Measurements from ENCODE around the gene HDGFL2.

HDGFL2 gene

GRCh38 chr19:4483385-4483784 lies 11.3 kb downstream of the HDGFL2 start:
- DNase-seq (ENCODE audit: extremely low spot score) = no peak
- ChIA-PET POLR2A (no interaction called here), CTCF (no interaction called here)
- TF ChIP-seq PKNOX1 (IDR thresholded peaks at IDR 0.05) (no peak), ELF4 (IDR thresholded peaks at IDR 0.05) (no peak), CTBP1 (IDR thresholded peaks at IDR 0.05; ENCODE audit: borderline replicate concordance) (no peak), NFRKB (IDR thresholded peaks at IDR 0.05) (no peak), TARDBP (IDR thresholded peaks at IDR 0.05) (no peak), HDGF (IDR thresholded peaks at IDR 0.05; ENCODE audit: borderline replicate concordance) (no peak), L3MBTL2 (conservative IDR thresholded peaks at IDR 0.05) (no peak), BHLHE40 (IDR thresholded peaks at IDR 0.05; ENCODE audit: borderline replicate concordance) (no peak), SP1 (IDR thresholded peaks at IDR 0.05) (no peak), ZNF384 (IDR thresholded peaks at IDR 0.05) (no peak), ARNT (IDR thresholded peaks at IDR 0.05) (no peak), FOXM1 (IDR thresholded peaks at IDR 0.05; ENCODE audit: borderline replicate concordance) (no peak), SUZ12 (IDR thresholded peaks at IDR 0.05) (no peak), FOXK2 (IDR thresholded peaks at IDR 0.05) (no peak), LEF1 (IDR thresholded peaks at IDR 0.05; ENCODE audit: borderline replicate concordance) (no peak), FOXA1 (IDR thresholded peaks at IDR 0.05) (no peak)

GRCh38 chr19:4487572-4487971 lies 15.5 kb downstream of the HDGFL2 start:
- no peak for DNase-seq (ENCODE audit: extremely low spot score)
- CTCF ChIA-PET = no interaction called here
- no peak for TF ChIP-seq FOXA1 (IDR thresholded peaks at IDR 0.05)
- no peak for TF ChIP-seq FOXM1 (IDR thresholded peaks at IDR 0.05; ENCODE audit: borderline replicate concordance)
- no peak for TF ChIP-seq BHLHE40 (IDR thresholded peaks at IDR 0.05; ENCODE audit: borderline replicate concordance)
- TF ChIP-seq FOXK2 (IDR thresholded peaks at IDR 0.05) = no peak
- TF ChIP-seq ELF4 (IDR thresholded peaks at IDR 0.05) = no peak
- no peak for TF ChIP-seq ZNF384 (IDR thresholded peaks at IDR 0.05)
- no peak for TF ChIP-seq SP1 (IDR thresholded peaks at IDR 0.05)
- TF ChIP-seq ARNT (IDR thresholded peaks at IDR 0.05) = no peak
- TF ChIP-seq CTBP1 (IDR thresholded peaks at IDR 0.05; ENCODE audit: borderline replicate concordance) = no peak
- no peak for TF ChIP-seq HDGF (IDR thresholded peaks at IDR 0.05; ENCODE audit: borderline replicate concordance)
- POLR2A ChIA-PET = no interaction called here

GRCh38 chr19:4488496-4488895 lies 16.4 kb downstream of the HDGFL2 start:
- ChIA-PET CTCF (interaction anchor here (0.6 kb wide), 1 partner anchor 39 kb away, joined by 3 read pairs; no protein-coding TSS in a partner anchor), POLR2A (no interaction called here)
- no peak for DNase-seq (ENCODE audit: extremely low spot score)
- TF ChIP-seq ZNF384 (IDR thresholded peaks at IDR 0.05) (no peak), CTBP1 (IDR thresholded peaks at IDR 0.05; ENCODE audit: borderline replicate concordance) (no peak), FOXA1 (IDR thresholded peaks at IDR 0.05) (no peak), PKNOX1 (IDR thresholded peaks at IDR 0.05) (no peak), HDGF (IDR thresholded peaks at IDR 0.05; ENCODE audit: borderline replicate concordance) (no peak), ARNT (IDR thresholded peaks at IDR 0.05) (no peak), FOXM1 (IDR thresholded peaks at IDR 0.05; ENCODE audit: borderline replicate concordance) (no peak), L3MBTL2 (conservative IDR thresholded peaks at IDR 0.05) (no peak), NFRKB (IDR thresholded peaks at IDR 0.05) (no peak), ELF4 (IDR thresholded peaks at IDR 0.05) (no peak), SP1 (IDR thresholded peaks at IDR 0.05) (no peak), FOXK2 (IDR thresholded peaks at IDR 0.05) (no peak)

- TF ChIP-seq CTBP1 (IDR thresholded peaks at IDR 0.05; ENCODE audit: borderline replicate concordance) (no peak), BHLHE40 (IDR thresholded peaks at IDR 0.05; ENCODE audit: borderline replicate concordance) (no peak), NFRKB (IDR thresholded peaks at IDR 0.05) (no peak), ZNF384 (IDR thresholded peaks at IDR 0.05) (no peak)
- CTCF ChIA-PET = no interaction called here
- POLR2A ChIA-PET = no interaction called here
- DNase-seq (ENCODE audit: extremely low spot score) = no peak
These were observed 19.3 kb downstream of the HDGFL2 start for GRCh38 chr19:4491446-4491845.

GRCh38 chr19:4492337-4493103 lies 20.4 kb downstream of the HDGFL2 start:
- ChIA-PET CTCF (no interaction called here), POLR2A (no interaction called here)
- DNase-seq (ENCODE audit: extremely low spot score) = no peak
- TF ChIP-seq ELF4 (IDR thresholded peaks at IDR 0.05) (no peak), FOXM1 (IDR thresholded peaks at IDR 0.05; ENCODE audit: borderline replicate concordance) (no peak), CTBP1 (IDR thresholded peaks at IDR 0.05; ENCODE audit: borderline replicate concordance) (no peak), ARNT (IDR thresholded peaks at IDR 0.05) (no peak), ZNF384 (IDR thresholded peaks at IDR 0.05) (no peak), FOXA1 (IDR thresholded peaks at IDR 0.05) (no peak), TARDBP (IDR thresholded peaks at IDR 0.05) (peak; percentile 72; the same call in 1 of the 2 replicates), SP1 (IDR thresholded peaks at IDR 0.05) (no peak)

GRCh38 chr19:4493104-4493928 lies 21.2 kb downstream of the HDGFL2 start:
- DNase-seq (ENCODE audit: extremely low spot score) = no peak
- CTCF ChIA-PET = no interaction called here
- POLR2A ChIA-PET = no interaction called here

More at GRCh38 chr19:4493104-4493928, 21.2 kb downstream of the HDGFL2 start:
- TF ChIP-seq FOXA1 (IDR thresholded peaks at IDR 0.05) = no peak
- peak; percentile 84 for TF ChIP-seq TARDBP (IDR thresholded peaks at IDR 0.05)
- no peak for TF ChIP-seq FOXK2 (IDR thresholded peaks at IDR 0.05)
- TF ChIP-seq ZNF384 (IDR thresholded peaks at IDR 0.05) = no peak
- TF ChIP-seq CTBP1 (IDR thresholded peaks at IDR 0.05; ENCODE audit: borderline replicate concordance) = no peak
